Pancreas (tissue), 10 donors: Measurements from ENCODE around the gene LXN. TPM values are rescaled to one million over a fixed set of nuclear protein-coding genes. Genes with fewer than 3 reads are reported as not detected.

Experiments
- ATAC-seq, 4 donors: fragments of 200-7000 bp; cut with Tn5 transposase; one replicate each; pipeline versions ENCODE4 v1.8.0 to v1.9.1; 2020; ENCODE audit warnings: mild to moderate bottlenecking in 4 of 4, moderate library complexity in 4 of 4
- DNase-seq, 6 donors: peaks; one replicate each; pipeline ENCODE4 v3.0.0-alpha.2; 2020
- FAIRE-seq: peaks from 2 replicates; lab custom pipeline; 2012; peaks lifted over from hg19 to GRCh38; lab: Jason Lieb, UNC
- H3K27ac ChIP-seq, 4 donors: fragments of 200-600 bp; sonication (generic); 1 replicate in 3 of 4; 2 replicates in 1 of 4; pipeline versions ENCODE4 v1.5.0 to v1.8.0; 2020
- H3K27me3 ChIP-seq, 4 donors: fragments of 200-600 bp; one replicate each; pipeline ENCODE4 v1.8.0; 2021
- H3K36me3 ChIP-seq, 3 donors: fragments of 200-600 bp; sonication (generic) in 1 of 3; one replicate each; pipeline versions ENCODE4 v1.5.0 to v1.8.0; 2020 to 2021
- H3K4me1 ChIP-seq, 3 donors: fragments of 200-600 bp; one replicate each; pipeline ENCODE4 v1.8.0; 2021
- H3K4me3 ChIP-seq, 4 donors: fragments of 200-600 bp; sonication (generic) in 2 of 4; one replicate each; pipeline versions ENCODE4 v1.5.0 to v1.8.0; 2020 to 2021
- H3K9me3 ChIP-seq, 4 donors: fragments of 200-600 bp; one replicate each; pipeline ENCODE4 v1.8.0; 2021
- CTCF ChIP-seq, 4 donors: fragments of 200-600 bp; sonication (generic) in 3 of 4; IDR thresholded peaks; one replicate each; pipeline versions ENCODE4 v1.5.0 to v1.8.0; 2021; ENCODE audit warnings: antibody characterized with exemption in 4 of 4
- WGBS, 2 donors: extraction: QIAGEN DNeasy Blood & Tissue Kit; methylation state at CpG; one replicate each; pipeline ENCODE4 v1.1.7; 2013; 5-methylcytosine and 5-hydroxymethylcytosine counted together
- intact Hi-C, 3 donors: fragments of 100-400 bp; cut with DNase I; formaldehyde crosslinking; loops; one replicate each; pipeline versions ENCODE4 v1.11.1 to v1.14.2; 2022
- polyA plus RNA-seq, 2 donors: library from polyadenylated mRNA; stranded (reverse); fragments of 200-250 nt; gene quantifications; one replicate each; pipeline ENCODE4 v1.2.3, GENCODE V29; 2013
- total RNA-seq, 6 donors: library from RNA; stranded (reverse); fragmentation: NEBNext Ultra II Directional in 4 of 6; extraction: Animal tissue kit (Norgen Biotek cat#: 25700) in 4 of 6; gene quantifications; one replicate each; pipeline versions ENCODE4 v1.2.1 to v1.2.4, GENCODE V29; 2021 to 2023
- donor health status: healthy with polysubstance abuse.
- donor health status: DM: no; HTN: no; CAD: no; lungs with moderate emphysema.
- donor health status: DM: no; HTN: no; CAD: no.
- donor health status: control.
- donor health status: control.
- donor health status: Bipolar disorder and iron deficiency.
- donor health status: DM: yes; HTN: yes; CAD: no.
- donor health status: DM: no; HTN: no; CAD: no.
- donor health status: DM: no; HTN: no; CAD: no.
- donor health status: DM: yes; HTN: yes; CAD: no.

Gene LXN
- total and polyA plus RNA-seq, 8 donors, result 4.9 to 15.8 (median 6.8) TPM

GRCh38 chr3:158713094-158713499 is 40.6 kb upstream of the LXN start:
- ATAC-seq, result peak in 3 of 4 donors; percentile 17 to 42 (median 36)

GRCh38 chr3:158712443-158712842 is 40.0 kb upstream of the LXN start:
- no peak overlapping the region for H3K4me3 ChIP-seq
- H3K36me3 ChIP-seq, result no peaks in the 10 kb centered on the region
- WGBS, 2 donors, result 84 to 96% methylated on average over 1 of the region's 1 CpG
- intact Hi-C loops, result no loop called here
- peak overlapping the region in 1 of 4 donors; percentile 21 for H3K27ac ChIP-seq
- DNase-seq (no peak), FAIRE-seq (no peak), ATAC-seq (no peak)
- no peaks in the 10 kb centered on the region for H3K4me1 ChIP-seq
- H3K27me3 ChIP-seq, result no peaks in the 10 kb centered on the region
- no peaks in the 10 kb centered on the region for H3K9me3 ChIP-seq
- TF ChIP-seq CTCF (IDR thresholded peaks at IDR 0.05), result no peak

More at GRCh38 chr3:158713094-158713499, 40.6 kb upstream of the LXN start:
- H3K27me3 ChIP-seq, result no peaks in the 10 kb centered on the region
- H3K36me3 ChIP-seq, result no peaks in the 10 kb centered on the region
- TF ChIP-seq CTCF (IDR thresholded peaks at IDR 0.05), result no peak
- DNase-seq, result no peak
- intact Hi-C loops, result no loop called here
- no peaks in the 10 kb centered on the region for H3K9me3 ChIP-seq
- H3K4me3 ChIP-seq, result no peak overlapping the region
- no peaks in the 10 kb centered on the region for H3K4me1 ChIP-seq
- WGBS, 2 donors, result 86 to 94% methylated on average over 9 of the region's 9 CpGs
- H3K27ac ChIP-seq, result peak overlapping the region in 1 of 4 donors; percentile 21
- no peak for FAIRE-seq

DNA sequence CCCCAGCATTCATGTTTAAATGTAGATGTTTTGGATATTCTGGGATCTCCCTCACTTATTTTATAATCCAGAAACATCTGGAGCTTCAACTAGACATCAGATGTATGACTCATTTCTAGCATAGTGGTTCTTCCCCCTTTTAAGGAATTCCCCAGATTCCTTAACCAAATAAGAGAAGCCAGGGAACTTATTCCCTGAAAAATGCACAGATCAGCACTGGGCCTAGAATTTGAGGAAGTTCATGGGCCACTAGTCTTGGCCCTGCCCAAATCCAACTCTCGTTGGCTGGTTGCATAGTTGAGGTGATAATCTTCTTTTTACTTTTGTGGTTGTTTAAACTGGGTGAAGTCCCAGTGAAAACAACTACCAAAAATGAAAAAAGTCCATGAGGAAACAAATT is 39.4 kb upstream of the LXN start:
- Histone ChIP-seq H3K36me3 (no peaks in the 10 kb centered on the region), H3K4me3 (no peak overlapping the region), H3K27me3 (no peaks in the 10 kb centered on the region), H3K4me1 (no peaks in the 10 kb centered on the region), H3K27ac (peak overlapping the region in 1 of 4 donors; percentile 33), H3K9me3 (no peaks in the 10 kb centered on the region)
- WGBS, 2 donors, result 76 to 86% methylated on average over 1 of the region's 1 CpG
- TF ChIP-seq CTCF (IDR thresholded peaks at IDR 0.05), result no peak
- intact Hi-C loops, result no loop called here
- no peak for DNase-seq
- peak in 3 of 4 donors; percentile 29 to 75 (median 59) for ATAC-seq
- no peak for FAIRE-seq

DNA sequence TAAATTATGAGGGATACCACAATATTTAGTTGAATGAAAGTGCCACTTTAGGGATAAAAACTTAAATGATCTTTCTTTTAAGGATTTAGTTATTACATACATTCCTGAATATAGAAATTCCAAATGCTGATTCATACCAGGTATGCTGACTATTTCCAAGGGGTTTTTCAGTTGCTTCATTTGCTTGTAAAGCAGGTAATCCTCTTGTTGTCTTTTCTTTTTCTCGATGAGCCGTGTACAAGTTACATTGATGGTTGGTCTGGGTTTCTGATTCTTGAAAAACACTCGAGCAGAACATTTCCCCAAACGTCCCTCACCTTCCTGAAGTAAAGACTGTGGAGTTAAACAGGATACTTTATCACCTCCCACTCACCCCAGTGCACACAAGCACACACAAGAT is 38.2 kb upstream of the LXN start:
- Histone ChIP-seq H3K4me1 (no peaks in the 10 kb centered on the region), H3K9me3 (no peaks in the 10 kb centered on the region), H3K27me3 (no peaks in the 10 kb centered on the region), H3K36me3 (no peaks in the 10 kb centered on the region), H3K4me3 (no peak overlapping the region), H3K27ac (no peak overlapping the region)
- no peak for TF ChIP-seq CTCF (IDR thresholded peaks at IDR 0.05)
- 73 to 83% methylated on average over 4 of the region's 4 CpGs for WGBS, 2 donors
- no peak for DNase-seq
- intact Hi-C loops, result no loop called here
- FAIRE-seq, result no peak
- no peak for ATAC-seq

DNA sequence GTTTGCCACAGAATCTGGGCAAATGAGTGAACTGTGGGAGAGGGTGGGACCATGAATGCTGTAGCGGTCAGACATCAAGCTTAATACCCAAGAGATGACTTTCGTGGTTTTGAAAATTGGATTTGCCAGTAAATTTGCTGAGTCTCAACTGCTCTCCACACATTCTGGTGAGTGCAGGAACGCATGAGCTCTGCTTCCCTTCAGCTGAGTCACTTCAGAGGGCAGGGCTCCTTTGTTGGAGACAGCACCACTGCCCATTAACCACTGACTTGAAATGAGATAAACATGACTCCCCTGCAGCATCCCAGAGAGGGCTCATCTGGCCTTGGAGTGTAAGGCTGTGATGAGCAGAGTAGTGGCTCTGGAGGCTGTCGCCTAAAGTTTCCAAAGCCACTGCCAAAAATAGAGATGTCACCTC is 37.2 kb upstream of the LXN start:
- no peak overlapping the region for H3K27ac ChIP-seq
- DNase-seq (no peak), ATAC-seq (peak in 3 of 4 donors; percentile 19 to 68 (median 62)), FAIRE-seq (no peak)
- H3K4me3 ChIP-seq, result no peak overlapping the region
- intact Hi-C loops, result no loop called here
- no peaks in the 10 kb centered on the region for H3K9me3 ChIP-seq
- no peak for TF ChIP-seq CTCF (IDR thresholded peaks at IDR 0.05)
- WGBS, 2 donors, result 87 to 92% methylated on average over 4 of the region's 4 CpGs
- H3K27me3 ChIP-seq, result no peaks in the 10 kb centered on the region
- H3K4me1 ChIP-seq, result no peaks in the 10 kb centered on the region
- H3K36me3 ChIP-seq, result no peaks in the 10 kb centered on the region
